IPS-18a (cell line): Measurements from ENCODE around the gene TRPC4.

Source experiments
- H3K27ac ChIP-seq: one replicate; pipeline ENCODE4 v1.5.1; 2013; ENCODE audit warnings: low read length
- H3K27me3 ChIP-seq: one replicate; pipeline ENCODE4 v1.6.1; 2013; ENCODE audit warnings: mild to moderate bottlenecking, low read length; ENCODE audit not compliant: control insufficient read depth, insufficient read depth
- H3K36me3 ChIP-seq: one replicate; pipeline ENCODE4 v1.6.1; 2013; ENCODE audit warnings: low read depth, low read length; ENCODE audit not compliant: control insufficient read depth
- H3K4me1 ChIP-seq: one replicate; pipeline ENCODE4 v1.6.1; 2013; ENCODE audit warnings: low read depth, low read length; ENCODE audit not compliant: control insufficient read depth
- H3K4me3 ChIP-seq: one replicate; pipeline ENCODE4 v1.5.1; 2013; ENCODE audit warnings: low read length
- H3K9ac ChIP-seq: one replicate; pipeline ENCODE4 v1.6.1; 2013; ENCODE audit warnings: mild to moderate bottlenecking, low read length, moderate library complexity
- H3K9me3 ChIP-seq: one replicate; pipeline ENCODE4 v1.6.1; 2013; ENCODE audit warnings: low read depth, low read length; ENCODE audit not compliant: control insufficient read depth

Gene TRPC4

DNA sequence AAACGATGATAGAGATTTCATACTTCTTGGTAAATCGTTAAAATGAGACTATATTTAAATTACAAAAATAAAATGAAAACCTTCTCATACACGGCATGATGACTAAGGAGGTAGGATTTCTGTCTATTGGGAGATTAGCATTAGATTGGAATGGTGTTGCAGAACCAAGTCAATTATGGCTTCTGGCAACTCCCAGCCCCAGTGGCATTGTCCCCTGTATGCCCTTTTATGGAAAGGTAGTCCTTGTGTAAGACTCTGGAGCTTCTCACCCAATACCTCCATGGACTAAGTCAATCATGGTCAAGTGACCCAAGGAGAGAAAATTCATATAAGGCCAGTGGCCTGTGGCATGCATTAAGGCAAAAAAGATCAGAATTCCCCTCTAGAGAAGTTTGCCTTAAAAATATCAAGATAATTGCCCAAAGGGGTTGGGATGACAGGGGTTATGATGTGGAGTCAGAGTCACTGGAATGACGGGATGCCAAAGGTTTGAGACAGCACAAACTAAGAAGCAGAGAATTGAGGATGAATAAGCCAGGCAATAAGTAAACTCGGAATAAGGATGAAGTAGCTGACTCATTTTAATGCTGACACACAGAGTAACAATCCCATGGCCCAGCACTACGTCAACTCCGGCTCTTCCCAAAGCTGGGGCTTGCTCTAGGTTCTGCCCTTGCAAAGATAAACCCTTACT, 213.2 kb downstream of the TRPC4 start:
- Histone ChIP-seq H3K4me1 (no peaks in the 10 kb centered on the region), H3K9ac (no peak overlapping the region), H3K27ac (no peak overlapping the region), H3K9me3 (no peaks in the 10 kb centered on the region), H3K4me3 (no peak overlapping the region), H3K27me3 (no peaks in the 10 kb centered on the region), H3K36me3 (no peaks in the 10 kb centered on the region)

DNA sequence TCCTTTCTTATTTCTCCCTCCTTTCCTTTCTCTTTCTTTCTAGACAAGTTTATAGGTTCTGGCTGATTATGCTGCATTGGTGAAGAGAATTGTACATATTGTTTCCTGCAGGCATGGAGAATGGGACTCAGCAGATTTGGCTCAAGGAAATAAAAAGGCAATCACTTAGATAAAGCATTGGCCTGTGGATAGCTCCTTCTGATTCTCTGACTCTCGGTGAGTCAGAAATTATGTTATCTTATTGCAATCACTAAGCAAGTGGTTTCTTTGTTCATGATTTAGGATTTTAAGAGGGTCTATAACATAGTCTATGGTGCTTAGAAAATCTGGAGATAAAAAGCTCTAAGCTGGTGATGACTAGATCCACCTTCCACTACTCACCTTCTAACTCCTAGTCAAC, 217.0 kb downstream of the TRPC4 start:
- H3K27ac ChIP-seq = no peak overlapping the region
- no peaks in the 10 kb centered on the region for H3K27me3 ChIP-seq
- no peaks in the 10 kb centered on the region for H3K36me3 ChIP-seq
- no peak overlapping the region for H3K9ac ChIP-seq
- H3K4me3 ChIP-seq = no peak overlapping the region
- H3K9me3 ChIP-seq = no peaks in the 10 kb centered on the region
- no peaks in the 10 kb centered on the region for H3K4me1 ChIP-seq

DNA sequence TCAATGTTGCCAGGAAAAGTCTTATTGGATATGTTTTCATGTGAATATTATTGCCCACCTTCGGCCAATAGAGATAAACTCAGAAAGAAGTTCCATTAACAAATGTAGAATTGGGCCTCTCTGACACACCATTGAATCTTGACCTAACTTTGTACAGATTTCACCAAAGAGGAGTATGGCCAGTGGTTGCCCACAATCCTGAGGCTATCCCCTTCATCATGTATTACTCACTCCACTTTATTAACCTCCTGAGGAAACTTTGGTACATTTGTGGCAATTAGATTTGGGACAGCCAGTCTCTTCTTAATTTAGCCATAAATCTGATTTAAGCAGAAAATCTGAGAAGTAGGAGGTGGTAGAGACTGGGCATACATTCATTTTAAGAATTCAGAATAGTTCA, 217.7 kb downstream of the TRPC4 start:
- Histone ChIP-seq H3K36me3 (no peaks in the 10 kb centered on the region), H3K27me3 (no peaks in the 10 kb centered on the region), H3K4me1 (peaks cover 7% of the 10 kb centered on the region), H3K4me3 (no peak overlapping the region), H3K27ac (no peak overlapping the region), H3K9ac (no peak overlapping the region), H3K9me3 (no peaks in the 10 kb centered on the region)

DNA sequence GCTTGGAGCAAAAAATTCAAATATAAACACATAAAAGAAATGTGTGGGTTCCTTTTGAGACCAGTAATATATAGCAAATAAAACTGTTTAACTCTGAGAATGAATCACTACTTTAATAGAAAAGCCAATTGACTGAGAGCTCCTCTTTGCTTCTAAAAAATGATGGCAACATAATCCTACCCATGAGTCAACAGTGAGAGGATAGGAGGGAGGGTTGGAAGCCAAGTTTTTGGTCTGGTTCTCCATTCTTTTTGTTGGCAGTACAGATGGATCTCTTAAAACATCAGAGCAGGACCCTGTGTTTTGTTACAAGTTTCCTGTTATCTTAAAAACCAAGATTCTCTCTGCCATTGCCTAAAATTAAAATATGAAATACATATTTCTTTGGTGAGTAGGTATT, 221.0 kb downstream of the TRPC4 start:
- Histone ChIP-seq H3K4me1 (peaks cover 23% of the 10 kb centered on the region), H3K9ac (no peak overlapping the region), H3K36me3 (no peaks in the 10 kb centered on the region), H3K27me3 (no peaks in the 10 kb centered on the region), H3K27ac (no peak overlapping the region), H3K4me3 (no peak overlapping the region), H3K9me3 (no peaks in the 10 kb centered on the region)

DNA sequence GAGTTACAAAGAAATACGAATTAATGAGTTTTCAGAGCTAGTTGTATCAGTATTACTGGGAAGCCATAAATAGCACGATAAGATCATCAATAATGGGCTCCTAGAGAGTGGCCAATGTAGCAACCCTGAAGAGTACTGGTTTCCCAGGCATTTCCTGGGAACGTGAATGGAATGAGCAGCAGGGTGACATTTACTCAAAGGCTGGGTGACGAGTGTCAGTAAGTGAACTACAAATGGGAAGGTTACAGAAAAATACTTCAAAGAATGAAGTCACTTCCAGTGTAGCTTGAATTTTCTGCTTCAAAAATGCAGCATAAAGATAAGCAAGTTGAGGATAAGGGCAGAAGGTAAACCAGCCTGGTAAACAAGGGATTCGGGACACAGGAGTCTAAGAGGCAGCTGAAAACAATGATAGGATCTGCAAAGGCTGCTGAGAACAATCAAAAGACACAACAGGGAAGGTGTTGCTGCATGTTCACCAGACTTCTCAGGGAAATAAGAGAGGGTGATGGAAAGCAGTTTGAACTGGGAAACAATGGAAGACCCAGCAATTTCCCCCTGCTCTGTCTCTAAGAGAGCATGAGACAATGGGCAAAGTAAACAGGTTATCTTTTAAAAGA, 222.4 kb downstream of the TRPC4 start:
- Histone ChIP-seq H3K9ac (no peak overlapping the region), H3K27ac (no peak overlapping the region), H3K27me3 (no peaks in the 10 kb centered on the region), H3K4me3 (no peak overlapping the region), H3K4me1 (peaks cover 23% of the 10 kb centered on the region), H3K9me3 (no peaks in the 10 kb centered on the region), H3K36me3 (no peaks in the 10 kb centered on the region)

DNA sequence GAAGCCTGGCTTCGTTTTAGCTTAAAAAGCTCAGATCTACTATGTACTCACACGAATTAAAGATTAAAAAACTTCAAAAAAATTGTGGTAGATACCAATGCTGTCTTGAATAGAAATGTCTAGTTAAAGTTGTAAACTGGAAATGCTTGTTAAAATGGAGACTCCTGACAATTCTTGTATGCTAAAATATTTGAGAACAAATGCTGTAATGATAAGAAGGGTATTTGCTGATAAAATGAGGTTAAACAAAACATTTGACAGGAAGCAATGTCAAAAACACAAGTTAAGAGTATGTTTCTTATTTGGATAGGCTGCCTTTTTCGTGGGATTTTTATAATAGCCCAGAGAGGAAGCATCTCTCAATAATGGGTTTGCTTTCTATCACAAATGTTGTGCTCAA, 223.0 kb downstream of the TRPC4 start:
- Histone ChIP-seq H3K4me3 (no peak overlapping the region), H3K27me3 (no peaks in the 10 kb centered on the region), H3K9ac (no peak overlapping the region), H3K27ac (no peak overlapping the region), H3K36me3 (no peaks in the 10 kb centered on the region), H3K4me1 (peaks cover 27% of the 10 kb centered on the region), H3K9me3 (no peaks in the 10 kb centered on the region)

DNA sequence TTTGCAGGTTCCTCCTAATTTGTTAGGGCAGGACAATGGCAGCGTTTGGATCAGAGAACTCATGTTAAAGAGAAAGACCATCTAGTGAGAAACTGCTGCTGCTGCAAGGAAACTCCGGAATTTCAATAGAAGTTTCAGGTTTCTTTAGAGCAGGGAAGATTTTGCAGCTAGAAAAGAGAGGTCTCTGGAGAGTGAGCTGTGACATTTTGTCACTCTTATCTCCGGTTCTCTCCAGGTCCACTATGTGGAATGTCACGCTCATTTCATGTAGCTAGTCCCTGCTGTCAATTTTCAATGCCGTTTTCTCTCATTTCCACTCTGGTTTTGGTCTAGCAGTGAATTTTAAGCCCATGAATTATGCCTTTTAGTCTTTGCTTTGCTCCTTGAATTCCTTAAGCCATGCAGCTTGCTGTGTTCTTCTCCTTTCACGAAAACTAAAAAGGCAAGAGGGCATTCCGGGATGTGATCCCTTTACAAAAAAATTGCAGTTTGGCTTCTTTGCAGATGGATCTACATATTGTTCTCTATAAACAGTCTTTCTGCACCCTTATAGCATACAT, 224.3 kb downstream of the TRPC4 start:
- Histone ChIP-seq H3K36me3 (no peaks in the 10 kb centered on the region), H3K4me3 (no peak overlapping the region), H3K4me1 (peaks cover 27% of the 10 kb centered on the region), H3K9me3 (no peaks in the 10 kb centered on the region), H3K27ac (peak overlapping the region; percentile 61), H3K9ac (no peak overlapping the region), H3K27me3 (no peaks in the 10 kb centered on the region)

DNA sequence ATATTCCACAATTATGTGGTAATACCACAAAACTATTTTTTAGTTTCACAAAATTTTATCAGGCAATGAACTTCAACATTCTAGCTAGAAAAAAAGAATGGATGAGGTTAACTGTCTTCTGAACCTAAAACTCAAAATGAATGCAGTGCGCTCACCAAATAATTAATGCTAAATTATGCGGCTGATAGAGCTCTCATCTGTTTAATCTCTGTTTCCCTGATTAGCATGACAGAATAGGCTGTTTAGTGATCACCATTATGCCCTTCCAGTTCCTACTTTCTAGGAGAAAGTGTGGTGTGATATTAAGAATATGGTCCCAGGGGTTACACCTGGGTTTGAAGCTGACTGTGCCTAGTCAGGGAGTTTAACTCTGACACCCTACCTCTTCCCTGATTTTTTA, 228.2 kb downstream of the TRPC4 start:
- Histone ChIP-seq H3K27me3 (no peaks in the 10 kb centered on the region), H3K36me3 (no peaks in the 10 kb centered on the region), H3K4me1 (peaks cover 16% of the 10 kb centered on the region), H3K27ac (no peak overlapping the region), H3K9ac (no peak overlapping the region), H3K4me3 (no peak overlapping the region), H3K9me3 (no peaks in the 10 kb centered on the region)

DNA sequence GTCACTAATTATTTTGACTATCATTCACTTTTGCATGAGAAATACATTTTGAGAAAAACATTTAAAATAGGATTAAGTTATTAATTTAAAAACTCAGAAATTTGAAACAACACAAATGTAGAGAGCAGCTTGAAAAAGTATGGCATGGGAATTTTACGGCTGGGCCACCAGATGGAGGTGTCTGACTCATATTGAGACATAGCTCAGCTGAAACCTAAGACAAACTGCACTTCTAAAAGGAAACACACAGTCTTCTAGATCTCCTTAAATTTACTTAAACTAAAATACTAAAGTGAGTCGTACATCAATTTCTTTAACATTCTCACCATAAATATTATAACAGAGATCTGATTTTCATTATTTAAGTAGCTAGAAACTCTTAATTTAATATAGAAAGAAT, 229.1 kb downstream of the TRPC4 start:
- Histone ChIP-seq H3K9me3 (no peaks in the 10 kb centered on the region), H3K4me3 (no peak overlapping the region), H3K27me3 (no peaks in the 10 kb centered on the region), H3K36me3 (no peaks in the 10 kb centered on the region), H3K9ac (no peak overlapping the region), H3K4me1 (peaks cover 10% of the 10 kb centered on the region), H3K27ac (no peak overlapping the region)

DNA sequence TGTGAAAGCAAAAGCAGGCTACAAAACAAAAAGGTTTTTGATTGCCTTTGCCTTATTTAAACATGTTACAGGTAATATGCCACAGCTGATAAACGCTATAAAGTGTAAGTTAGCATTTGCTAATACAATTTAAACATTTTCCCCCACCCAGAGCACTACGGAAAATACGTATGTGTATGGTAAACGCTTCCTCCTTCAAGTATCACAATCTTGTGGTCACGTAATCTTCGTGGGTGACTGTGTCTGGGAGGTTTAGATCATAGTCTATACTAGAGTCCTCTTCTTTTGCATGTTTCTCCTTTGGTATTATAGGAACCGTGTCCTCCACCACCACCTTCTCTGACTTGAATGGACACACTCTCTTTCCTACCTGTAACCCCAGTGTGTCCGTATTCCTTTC, 232.9 kb downstream of the TRPC4 start:
- Histone ChIP-seq H3K36me3 (no peaks in the 10 kb centered on the region), H3K27ac (no peak overlapping the region), H3K4me1 (no peaks in the 10 kb centered on the region), H3K4me3 (no peak overlapping the region), H3K27me3 (no peaks in the 10 kb centered on the region), H3K9ac (no peak overlapping the region), H3K9me3 (no peaks in the 10 kb centered on the region)

DNA sequence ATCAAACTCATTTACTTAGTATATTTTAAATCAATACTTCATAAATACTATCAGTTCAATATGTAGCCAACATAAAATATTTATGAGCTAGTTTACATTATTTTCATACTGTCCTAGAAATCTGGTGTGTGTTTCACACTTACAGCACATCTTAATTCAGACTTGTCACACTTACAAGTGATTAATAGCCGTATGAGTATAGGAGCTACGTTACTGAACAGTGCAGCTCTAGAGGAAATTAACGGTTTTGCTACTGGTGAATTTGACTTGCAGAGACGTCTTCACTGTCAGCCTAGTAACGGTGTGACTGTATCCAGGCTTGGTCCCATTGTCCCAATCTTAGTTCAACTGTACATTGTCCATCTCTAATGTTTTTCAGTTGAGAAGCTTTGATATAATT, 237.3 kb downstream of the TRPC4 start:
- Histone ChIP-seq H3K36me3 (no peaks in the 10 kb centered on the region), H3K4me1 (no peaks in the 10 kb centered on the region), H3K9me3 (no peaks in the 10 kb centered on the region)

DNA sequence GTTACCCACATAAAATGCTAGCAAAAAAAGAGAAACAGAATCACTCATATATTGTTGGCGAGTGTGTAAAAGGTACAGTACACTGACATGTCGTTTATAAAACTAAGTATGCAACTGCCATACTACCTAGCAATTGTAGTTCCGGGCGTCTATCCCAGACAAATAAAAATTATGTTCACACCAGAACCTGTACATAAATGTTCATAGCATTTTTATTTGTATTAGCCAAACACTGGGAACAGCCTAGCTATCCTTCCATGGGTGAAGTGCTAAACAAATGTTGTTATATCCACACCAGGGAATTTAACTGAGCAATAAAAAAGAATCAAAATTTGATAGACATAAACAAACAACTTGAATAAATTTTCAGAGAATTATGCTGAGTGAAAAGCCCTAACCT, 242.1 kb downstream of the TRPC4 start:
- Histone ChIP-seq H3K27ac (no peak overlapping the region), H3K4me1 (no peaks in the 10 kb centered on the region), H3K27me3 (no peaks in the 10 kb centered on the region), H3K9me3 (no peaks in the 10 kb centered on the region), H3K36me3 (no peaks in the 10 kb centered on the region), H3K9ac (no peak overlapping the region), H3K4me3 (no peak overlapping the region)

More for the DNA sequence above, 237.3 kb downstream of the TRPC4 start:
- Histone ChIP-seq H3K27ac (no peak overlapping the region), H3K4me3 (no peak overlapping the region), H3K27me3 (no peaks in the 10 kb centered on the region), H3K9ac (no peak overlapping the region)
